NCI-H82 treated with DMSO at 0.1 percent for 48 hours (cell line): ENCODE measurements around the gene ZNF850.
"Not testable (repeated sequence)": the region's sequence is repeated elsewhere in the genome, so short reads cannot be mapped to it uniquely, and the experiment has no call there.

Experiments
- DNase-seq: peaks from one replicate; lab custom pipeline; 2025; ENCODE audit not compliant: unreplicated experiment; lab: John Stamatoyannopoulos, UW

The ZNF850 gene

GRCh38 chr19:36772311-36773222, at the start of gene ZNF850:
TSS of gene ZNF850 (minus strand) at chr19:36772807. CDS start at chr19:36762606, 10,201 bp downstream.
- DNase-seq, result peak; percentile 87

DNA sequence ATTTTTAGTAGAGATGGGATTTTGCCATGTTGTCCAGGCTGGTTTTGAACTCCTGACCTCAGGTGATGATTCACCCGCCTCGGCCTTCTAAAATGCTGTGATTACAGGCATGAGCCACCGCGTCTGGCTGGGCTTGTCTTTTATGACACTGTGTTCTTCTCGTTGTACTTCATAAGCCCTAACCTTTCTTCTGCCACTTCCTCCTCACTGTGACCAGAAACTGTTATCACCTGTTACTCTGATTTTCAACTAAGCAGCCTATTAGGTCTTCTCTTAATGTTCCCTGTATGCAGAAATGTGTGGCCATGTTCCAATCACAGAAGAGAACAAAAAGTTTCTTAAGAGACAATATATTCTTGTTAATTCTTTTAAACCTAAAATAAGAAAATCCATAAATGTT, 49.2 kb upstream of the ZNF850 start:
- DNase-seq, result no peak

GRCh38 chr19:36819130-36819630, 46.6 kb upstream of the ZNF850 start:
- no peak for DNase-seq

DNA sequence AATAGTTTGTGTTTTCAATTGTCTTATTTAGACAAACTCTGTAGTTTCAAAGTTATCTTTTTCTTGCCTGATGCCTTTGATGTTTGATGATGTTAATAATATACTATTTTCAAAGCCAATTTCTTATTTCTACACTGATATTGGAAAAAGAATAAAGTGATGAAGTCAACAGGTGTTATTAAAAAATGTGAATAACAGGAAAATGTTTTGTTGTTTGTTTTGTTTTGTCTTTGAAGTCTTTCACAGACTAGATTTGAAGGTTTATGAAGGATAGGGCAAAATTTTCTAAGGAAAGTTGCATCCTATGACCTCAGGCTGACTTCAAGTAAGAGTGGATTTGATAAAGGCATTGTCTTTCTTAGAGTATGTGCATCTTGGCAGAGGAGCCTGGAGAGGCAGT, 34.4 kb upstream of the ZNF850 start:
- no peak for DNase-seq

- no peak for DNase-seq
Observed at GRCh38 chr19:36805364-36805763, 32.8 kb upstream of the ZNF850 start.

GRCh38 chr19:36797786-36798108, 25.1 kb upstream of the ZNF850 start:
- no peak for DNase-seq

GRCh38 chr19:36796714-36796992, 24.0 kb upstream of the ZNF850 start:
- no peak for DNase-seq

GRCh38 chr19:36791420-36792141, 19.0 kb upstream of the ZNF850 start:
- not testable (repeated sequence) for DNase-seq

DNA sequence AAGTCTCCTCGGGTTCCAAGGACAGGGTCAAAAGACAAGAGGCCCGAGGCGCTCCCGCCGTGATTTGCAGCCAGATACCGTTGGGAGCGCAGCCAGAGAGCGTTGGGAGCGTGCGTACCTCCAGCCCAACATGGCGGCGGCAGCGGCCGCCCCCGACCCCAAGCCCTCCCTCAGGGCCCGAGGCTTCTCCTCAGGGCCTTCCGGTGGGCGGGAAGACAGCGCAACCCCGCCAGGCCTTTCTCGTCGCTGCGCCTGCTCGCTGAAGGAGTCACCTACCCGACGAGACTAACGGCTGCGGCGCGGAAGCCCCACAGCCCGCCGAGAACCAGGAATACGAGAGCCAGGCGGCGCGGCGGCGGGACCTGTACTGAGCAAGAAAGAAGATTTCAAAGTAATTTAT, 3.2 kb upstream of the ZNF850 start:
- no peak for DNase-seq

DNA sequence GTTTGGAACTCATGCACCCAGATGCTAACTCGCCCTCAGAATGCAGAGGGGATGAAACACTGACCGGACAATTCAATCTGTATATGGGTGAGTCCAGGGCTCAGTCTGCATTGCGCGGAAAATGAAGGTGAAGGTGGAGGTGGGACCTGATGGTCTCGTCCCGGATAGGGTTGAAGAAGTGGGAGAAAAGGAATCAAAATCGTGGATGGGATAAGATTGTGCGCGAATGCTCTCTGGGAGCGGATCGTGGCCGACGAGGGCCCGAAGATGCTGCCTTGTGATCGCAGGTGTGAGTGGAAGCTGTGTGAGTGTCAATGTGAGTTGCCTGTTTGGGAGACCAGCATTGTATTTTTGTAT, 594 bp upstream of the ZNF850 start:
- DNase-seq, result no peak

DNA sequence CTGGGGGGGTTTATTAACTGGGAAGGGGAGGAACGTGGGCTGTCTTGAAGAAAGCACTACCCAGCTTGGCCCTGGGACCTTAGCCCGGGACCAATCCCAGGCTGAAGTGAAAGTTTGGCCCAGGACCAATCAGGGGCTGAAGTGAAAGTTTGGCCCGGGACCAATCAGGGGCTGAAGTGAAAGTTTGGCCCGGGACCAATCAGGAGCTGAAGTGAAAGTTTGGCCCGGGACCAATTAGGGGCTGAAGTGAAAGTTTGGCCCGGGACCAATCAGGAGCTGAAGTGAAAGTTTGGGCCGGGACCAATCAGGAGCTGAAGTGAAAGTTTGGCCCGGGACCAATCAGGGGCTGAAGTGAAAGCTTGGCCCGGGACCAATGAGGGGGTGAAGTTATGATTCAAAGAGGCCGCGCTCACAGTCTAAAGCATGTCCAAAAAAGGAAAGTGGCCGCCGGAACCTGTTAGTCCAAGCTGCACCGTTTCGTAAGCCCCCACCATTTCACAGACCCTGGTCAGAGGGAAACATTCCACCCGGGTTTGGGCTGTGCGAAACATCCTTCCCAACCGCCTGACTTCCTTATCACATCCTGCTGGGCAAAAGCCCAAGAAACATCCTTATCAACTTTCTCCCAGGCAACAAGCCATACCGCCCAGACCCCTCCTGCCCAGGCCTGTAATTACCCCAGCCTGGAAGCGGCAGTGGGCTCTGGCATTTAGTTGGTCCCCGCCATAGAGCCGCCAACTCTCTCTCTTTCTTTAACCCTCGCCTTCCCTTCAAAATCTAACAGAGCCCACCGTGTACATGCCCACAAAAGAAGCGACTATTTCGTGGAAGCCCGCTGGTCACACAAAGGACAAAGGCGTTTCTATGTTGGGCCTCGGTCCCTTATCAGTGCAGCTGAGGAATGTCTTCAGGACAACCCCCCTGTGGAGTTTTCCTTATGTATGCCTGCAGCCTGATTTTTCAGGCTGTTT, 1.1 kb downstream of the ZNF850 start:
- no peak for DNase-seq

DNA sequence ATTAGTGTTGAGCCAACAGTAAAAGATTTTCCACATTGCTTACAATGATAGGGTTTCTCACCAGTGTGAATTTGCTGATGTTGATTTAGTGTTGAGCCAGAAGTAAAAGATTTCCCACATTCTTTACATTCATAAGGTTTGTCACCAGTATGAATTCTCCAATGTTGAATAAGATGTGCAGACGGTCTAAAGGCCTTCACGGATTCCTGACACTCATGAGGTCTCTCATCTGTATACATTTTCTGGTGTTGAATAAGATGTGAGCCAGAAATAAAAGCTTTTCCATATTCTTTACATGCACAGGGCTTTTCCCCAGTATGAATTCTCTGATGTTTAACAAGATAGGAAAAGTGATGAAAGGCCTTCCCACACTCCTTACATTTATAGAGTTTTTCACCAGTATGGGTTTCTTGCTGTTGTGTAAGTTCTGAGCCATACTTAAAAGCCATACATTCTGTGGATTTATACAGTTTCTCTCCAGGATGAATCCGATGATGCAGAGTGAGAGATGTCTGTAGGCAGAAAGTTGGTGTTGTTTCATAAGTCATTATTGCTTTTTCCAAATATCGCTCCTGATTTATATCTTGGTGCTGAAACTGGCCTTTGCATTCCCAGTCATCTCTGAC, 22.4 kb downstream of the ZNF850 start:
- no peak for DNase-seq

DNA sequence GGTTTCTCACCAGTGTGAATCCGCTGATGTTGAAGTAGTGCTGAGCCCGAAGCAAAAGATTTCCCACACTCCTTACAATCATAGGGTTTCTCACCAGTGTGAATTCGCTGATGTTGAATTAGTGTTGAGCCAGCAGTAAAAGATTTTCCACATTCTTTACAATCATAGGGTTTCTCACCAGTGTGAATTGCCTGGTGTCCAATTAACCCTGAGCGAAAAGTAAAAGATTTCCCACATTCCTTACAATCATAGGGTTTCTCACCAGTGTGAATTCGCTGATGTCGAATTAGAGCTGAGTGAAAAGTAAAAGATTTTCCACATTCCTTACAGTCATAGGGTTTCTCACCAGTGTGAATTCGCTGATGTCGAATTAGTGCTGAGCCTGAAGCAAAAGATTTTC, 23.0 kb downstream of the ZNF850 start:
- DNase-seq, result not testable (repeated sequence)

- DNase-seq, result no peak
Observed at GRCh38 chr19:36748431-36749275, 24.0 kb downstream of the ZNF850 start.

DNA sequence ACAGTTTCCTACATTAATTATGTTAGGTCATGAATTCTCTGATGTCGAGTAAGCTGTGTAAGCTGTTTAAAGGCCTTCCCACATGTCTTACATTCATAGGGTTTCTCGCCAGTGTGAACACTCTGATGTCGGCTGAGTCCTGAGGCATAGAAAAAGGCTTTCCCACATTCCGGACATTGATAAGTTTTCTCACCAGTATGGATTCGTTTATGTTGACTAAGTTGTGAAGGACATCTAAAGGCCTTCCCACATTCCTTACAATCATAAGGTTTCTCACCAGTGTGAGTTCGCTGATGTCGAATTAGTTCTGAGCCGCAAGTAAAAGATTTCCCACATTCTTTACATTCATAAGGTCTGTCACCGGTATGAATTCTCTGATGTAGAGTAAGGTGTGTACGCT, 24.9 kb downstream of the ZNF850 start:
- DNase-seq, result no peak

GRCh38 chr19:36745870-36746269, 26.7 kb downstream of the ZNF850 start:
- no peak for DNase-seq

GRCh38 chr19:36736166-36736565, 36.4 kb downstream of the ZNF850 start:
- DNase-seq, result not testable (repeated sequence)

GRCh38 chr19:36719687-36720556, 52.7 kb downstream of the ZNF850 start:
- no peak for DNase-seq

DNA sequence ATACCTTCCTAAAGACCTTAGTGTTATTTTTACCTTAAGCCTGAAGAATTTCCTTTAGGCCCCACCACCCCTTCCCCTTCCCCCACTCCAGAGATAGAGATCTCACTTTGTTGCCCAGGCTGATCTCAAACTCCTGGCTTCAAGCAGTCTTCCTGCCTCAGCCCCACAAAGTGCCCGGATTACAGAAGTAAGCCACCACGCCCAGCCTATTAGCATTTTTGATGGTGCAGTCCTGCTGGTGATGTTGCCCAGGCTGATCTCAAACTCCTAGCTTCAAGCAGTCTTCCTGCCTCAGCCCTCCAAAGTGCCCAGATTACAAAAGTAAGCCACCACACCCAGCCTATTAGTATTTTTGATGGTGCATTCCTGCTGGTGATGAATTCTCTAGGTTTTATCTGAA, 63.2 kb downstream of the ZNF850 start:
- DNase-seq, result no peak
